H1 (cell line): ENCODE results near the gene RAB8B.

Experiments
- EZH2 ChIP-seq: fragments of 200-600 bp; sonication (generic); IDR thresholded peaks from 2 replicates; pipeline ENCODE4 v1.7.1; 2012; ENCODE audit warnings: low read depth, mild to moderate bottlenecking, moderate library complexity, low read length, inconsistent platforms; ENCODE audit not compliant: severe bottlenecking
- GABPA ChIP-seq: IDR thresholded peaks from 2 replicates; pipeline ENCODE4 v1.6.1; 2011; ENCODE audit warnings: mild to moderate bottlenecking, low read length, moderate library complexity, borderline replicate concordance; ENCODE audit not compliant: insufficient read depth
- JUND ChIP-seq: IDR thresholded peaks from 2 replicates; pipeline ENCODE4 v1.6.1; 2011; ENCODE audit warnings: mild to moderate bottlenecking, improper control_type of control experiment, low read length
- TAF7 ChIP-seq: optimal IDR thresholded peaks from 2 replicates; pipeline ENCODE3; 2011; ENCODE audit warnings: low read depth, mild to moderate bottlenecking, inconsistent platforms, low read length, moderate library complexity, borderline replicate concordance
- YY1 ChIP-seq: IDR thresholded peaks from 2 replicates; pipeline ENCODE4 v1.6.1; 2011; ENCODE audit warnings: low read depth, mild to moderate bottlenecking, low read length
- TF ChIP-seq, protein P1 (sequence below), 3 experiments: IDR thresholded peaks; 1 replicate in 2 of 3; 2 replicates in 1 of 3; pipeline versions ENCODE4 v1.5.1 to v1.6.1; 2011; ENCODE audit warnings: low read length in 3 of 3, mild to moderate bottlenecking in 3 of 3, inconsistent platforms in 2 of 3, low read depth in 1 of 3, moderate library complexity in 1 of 3; ENCODE audit not compliant: insufficient read depth in 1 of 3; ENCODE audit errors: control extremely low read depth in 1 of 3

DNA sequence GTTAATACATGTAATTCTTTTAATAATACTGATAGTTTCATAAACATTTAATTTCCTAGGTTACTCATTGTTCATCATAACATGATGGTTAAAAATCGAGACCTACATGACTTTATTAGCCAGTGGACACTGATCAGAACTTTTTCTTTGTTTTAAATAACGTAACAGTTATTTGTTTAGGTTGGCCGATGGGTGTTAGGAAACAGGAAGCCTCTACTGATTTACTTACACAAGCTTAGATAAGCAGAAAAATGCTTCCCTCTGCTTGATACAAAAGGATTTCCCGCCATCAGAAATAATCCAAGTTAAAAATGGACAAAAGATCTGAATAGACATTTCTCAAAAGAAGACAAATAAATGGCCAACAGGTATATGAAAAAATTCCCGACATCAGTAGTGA is 71.4 kb downstream of the RAB8B start:
- TF ChIP-seq YY1 (no peak), EZH2 (no peak), JUND (no peak), GABPA (no peak), TAF7 (no peak)
- TF ChIP-seq, protein P1, sequence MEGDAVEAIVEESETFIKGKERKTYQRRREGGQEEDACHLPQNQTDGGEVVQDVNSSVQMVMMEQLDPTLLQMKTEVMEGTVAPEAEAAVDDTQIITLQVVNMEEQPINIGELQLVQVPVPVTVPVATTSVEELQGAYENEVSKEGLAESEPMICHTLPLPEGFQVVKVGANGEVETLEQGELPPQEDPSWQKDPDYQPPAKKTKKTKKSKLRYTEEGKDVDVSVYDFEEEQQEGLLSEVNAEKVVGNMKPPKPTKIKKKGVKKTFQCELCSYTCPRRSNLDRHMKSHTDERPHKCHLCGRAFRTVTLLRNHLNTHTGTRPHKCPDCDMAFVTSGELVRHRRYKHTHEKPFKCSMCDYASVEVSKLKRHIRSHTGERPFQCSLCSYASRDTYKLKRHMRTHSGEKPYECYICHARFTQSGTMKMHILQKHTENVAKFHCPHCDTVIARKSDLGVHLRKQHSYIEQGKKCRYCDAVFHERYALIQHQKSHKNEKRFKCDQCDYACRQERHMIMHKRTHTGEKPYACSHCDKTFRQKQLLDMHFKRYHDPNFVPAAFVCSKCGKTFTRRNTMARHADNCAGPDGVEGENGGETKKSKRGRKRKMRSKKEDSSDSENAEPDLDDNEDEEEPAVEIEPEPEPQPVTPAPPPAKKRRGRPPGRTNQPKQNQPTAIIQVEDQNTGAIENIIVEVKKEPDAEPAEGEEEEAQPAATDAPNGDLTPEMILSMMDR (IDR thresholded peaks at IDR 0.05; ENCODE audit: control extremely low read depth in 1 of 3, insufficient read depth in 1 of 3, low read depth in 1 of 3, low read length in 3 of 3) = no peak
